Measurements from ENCODE around the gene PDE3B.
"Not testable (repeated sequence)": the region's sequence is repeated elsewhere in the genome, so short reads cannot be mapped to it uniquely, and the experiment has no call there.

The PDE3B gene

DNA sequence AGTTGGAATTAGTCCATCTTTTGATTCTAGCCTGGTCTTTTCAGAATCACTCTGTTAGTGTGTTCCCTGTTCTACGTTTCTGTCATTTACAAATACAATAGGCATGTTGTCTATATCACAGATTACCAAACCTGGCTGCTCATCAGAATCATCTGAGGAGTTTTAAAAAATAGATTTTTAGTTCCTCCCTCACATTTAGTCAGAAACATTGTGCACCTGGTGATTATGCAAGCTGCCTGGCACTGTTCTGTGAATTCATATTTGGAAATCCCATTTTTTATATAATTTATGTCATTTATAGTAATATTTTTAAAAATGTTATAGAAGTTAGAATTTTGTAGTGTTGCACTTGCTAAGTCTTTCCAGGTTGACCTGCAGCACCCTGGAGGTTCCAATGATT lies 107.3 kb downstream of the PDE3B start:
- no peak for DNase-seq

DNA sequence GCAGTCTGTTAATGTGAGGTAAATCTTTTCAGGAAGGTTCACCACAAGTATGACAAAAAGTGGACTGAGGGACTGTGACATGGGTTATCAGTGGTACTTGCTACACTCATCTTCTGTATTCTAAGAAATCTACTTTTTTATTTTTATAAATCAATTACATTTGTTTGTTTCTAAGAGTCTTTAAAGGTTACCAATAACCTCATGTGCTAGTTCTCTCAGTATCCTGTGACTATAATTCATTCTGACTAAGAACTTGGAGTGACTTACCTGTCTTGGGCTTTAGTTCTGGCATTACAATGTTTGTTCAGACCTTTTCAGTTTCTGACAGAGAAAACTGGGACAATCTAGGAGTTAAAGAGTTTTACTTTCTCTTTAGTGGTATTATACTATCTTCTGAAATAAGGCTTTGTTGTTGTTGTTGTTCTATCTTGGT lies 108.4 kb downstream of the PDE3B start:
- no peak for DNase-seq

DNA sequence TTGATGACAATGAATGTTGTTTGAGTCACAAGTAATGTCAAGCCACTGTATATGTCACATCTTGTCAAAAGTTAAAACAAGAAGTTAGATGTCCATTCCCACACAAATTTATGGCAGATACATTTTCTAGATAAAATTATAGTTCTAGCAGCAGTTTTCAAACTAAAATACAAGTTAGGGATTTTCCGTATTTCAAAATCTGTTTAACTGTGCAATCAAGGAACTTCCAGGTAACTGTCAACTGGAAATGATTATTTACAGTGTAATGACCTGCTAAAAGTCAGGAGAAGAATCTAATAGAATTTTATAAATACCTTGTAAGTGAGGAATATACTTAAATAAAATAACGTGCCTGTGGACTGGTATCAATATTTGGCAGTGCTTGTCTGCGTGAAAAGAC lies 111.5 kb downstream of the PDE3B start:
- DNase-seq = no peak

DNA sequence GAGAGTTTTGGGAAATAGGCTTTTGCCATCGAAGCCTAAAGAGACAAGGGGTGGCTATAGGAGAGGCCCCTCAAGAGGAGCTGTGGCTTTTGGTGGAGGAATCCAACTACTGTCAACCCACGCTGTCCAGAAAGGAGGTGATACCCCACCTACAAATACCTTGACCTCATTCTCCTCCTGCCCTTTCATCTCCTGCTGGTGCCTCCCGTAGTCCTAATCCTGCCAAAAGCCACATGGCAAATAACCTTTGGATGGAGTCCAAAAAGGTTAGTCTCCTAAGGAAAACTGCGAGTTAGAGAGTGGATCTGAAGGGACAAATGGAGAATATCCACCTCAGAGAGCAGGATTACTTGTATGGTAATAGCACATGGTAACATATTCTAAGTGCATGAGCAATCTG lies 112.7 kb downstream of the PDE3B start:
- no peak for DNase-seq

DNA sequence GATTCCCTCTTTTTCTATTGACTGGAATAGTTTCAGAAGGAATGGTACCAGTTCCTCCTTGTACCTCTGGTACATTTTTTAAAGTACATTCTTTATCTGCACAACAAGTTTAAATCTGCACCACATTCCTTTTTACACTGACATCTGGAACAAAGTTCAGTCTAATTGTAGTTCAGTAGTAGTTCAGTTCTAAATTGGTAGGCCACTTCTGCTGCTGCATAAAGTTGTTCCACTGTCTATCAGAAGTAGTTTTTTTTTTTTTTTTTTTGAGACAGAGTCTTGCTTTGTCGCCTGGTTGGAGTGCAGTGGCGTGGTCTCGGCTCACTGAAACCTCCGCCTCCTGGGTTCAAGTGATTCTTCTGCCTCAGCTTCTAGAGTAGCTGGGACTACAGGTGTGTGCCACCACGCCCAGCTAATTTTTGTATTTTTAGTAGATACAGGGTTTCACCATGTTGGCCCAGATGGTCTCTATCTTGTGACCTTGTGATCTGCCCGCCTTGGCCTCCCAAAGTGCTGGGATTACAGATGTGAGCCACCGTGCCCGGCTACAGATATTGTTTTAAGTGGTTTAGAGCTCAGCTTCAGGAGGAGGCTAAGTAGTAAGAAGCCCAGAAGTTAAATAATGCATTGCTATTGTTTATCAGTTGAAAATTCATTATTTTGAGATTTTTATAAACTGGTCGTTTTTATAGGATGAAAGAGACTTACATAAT lies 115.9 kb downstream of the PDE3B start:
- DNase-seq = not testable (repeated sequence)

DNA sequence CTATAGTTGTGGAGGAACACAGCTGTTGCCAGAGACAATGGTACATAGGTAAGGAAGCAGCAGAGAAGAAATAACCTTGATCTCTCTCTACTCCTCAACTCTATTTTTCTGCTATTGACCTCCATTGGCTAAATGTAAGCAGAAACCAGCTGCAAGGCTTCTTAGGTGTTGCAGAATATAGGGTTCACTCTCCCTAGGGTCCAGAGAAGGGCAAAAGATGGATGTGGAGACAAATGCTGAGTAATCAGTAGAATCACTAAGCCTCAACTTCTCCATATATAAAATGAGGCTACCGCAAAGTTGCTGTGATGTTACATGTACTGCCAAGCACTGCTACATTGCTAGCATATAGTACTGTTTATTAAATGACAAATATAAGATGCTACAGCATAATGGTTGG lies 120.6 kb downstream of the PDE3B start:
- no peak for DNase-seq

DNA sequence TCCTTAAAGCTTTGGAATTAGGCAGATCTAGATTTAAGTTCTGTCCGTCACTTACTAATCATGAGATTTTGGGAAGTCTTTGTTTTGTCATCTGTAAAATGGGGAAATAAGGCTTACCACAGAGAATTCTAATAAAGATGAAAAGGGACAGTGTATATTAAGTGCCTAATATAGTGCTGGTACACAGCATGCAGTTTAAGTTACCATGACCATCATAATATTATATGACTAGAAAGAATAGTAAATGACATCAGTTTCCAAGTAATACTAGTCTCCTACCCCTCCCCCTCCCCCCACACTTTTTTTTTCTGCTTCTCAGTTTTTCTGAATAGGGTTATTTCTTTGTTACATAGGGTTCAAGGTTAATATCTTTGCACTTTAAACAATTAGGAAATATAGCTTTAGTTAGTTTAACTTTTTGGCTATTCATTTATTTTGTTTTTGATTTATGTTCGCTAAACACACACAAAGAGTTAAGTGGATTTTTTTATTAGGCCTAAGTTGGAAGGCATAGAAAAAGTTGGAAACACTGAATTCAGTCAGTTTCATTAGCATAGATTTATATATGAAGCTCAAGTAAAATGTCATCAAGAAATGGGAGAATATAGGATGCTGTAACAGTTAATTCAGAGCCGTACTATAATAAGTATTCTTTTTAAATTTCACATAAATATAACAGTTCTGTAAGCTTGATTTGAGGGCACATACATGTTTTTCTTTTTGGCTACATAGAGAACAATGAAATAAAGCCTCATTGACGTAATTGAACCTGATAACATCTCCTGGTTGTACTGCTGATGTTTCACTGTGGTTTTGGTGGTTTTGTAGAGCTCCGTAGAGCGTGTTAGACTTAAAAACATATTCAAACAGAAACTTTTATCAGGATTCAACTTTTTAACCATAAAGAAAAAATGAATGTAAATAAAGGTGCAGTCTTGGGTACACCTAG lies 121.2 kb downstream of the PDE3B start:
- DNase-seq = no peak

DNA sequence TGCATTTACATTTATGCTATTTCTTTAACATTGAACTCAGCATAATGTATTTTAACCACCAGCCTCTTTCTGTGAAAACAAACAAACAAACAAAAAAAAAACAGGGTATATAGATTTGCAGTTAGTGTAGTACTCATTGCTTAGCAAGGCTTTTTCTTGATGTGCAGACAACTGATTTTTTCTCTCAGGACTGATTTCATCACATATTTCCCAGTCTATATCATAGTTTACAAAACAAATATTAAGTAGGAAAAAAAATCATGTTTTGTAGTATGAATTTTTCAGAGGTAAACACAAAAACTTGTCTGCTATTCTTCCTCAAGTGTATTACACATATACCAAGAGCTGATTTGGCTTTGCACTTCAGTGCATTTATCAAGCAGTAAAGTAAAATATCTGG lies 123.0 kb downstream of the PDE3B start:
- DNase-seq = no peak

DNA sequence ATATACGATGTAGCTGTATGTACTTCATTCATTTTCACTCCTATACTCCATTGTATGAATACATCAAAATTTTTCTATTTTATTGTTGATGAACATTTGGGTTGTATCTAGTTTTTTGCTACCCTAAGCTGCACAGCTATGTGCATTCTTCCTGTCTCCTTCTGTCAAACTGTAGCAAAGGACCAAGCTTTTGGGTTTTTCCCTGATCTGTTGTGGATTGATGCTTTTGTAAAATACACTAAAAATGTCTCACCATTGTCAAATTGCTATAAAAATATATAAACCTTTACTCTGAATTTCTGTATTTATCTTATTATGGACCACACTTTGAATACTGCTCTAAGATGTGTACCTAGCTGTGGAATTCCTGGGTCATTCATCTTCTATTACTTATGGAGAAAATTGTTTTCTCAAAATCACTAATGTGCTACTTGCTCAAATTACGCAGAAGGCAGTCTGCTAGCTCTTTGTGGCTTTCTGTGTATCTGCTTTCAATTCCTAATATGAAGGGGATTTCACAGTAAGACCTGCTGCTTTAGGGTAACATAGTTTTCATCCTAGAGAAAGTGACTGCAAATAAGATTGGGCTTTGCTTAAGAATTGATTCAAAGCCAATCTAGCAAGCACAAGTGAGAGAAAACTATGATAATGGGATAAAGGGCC lies 125.1 kb downstream of the PDE3B start:
- DNase-seq = no peak

DNA sequence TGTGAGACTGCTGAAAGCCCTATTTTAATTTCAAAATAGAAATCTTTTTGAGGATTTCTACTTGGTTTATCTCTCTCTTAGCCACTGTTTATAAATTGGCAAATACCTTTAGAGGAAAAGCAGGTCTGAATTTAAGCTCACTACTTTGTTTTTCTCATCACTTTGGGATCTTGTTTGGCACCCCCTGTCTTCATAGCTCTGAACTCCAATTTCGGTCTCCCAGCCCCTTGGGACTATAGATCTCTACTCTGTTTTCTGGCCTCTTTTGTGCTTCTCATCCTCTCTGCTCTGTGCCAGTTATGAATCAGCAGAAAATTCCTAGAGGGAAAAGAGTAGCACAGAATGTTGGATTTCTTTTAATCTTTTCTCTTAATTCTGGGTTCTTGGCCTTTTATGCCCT lies 130.2 kb downstream of the PDE3B start:
- DNase-seq = no peak

DNA sequence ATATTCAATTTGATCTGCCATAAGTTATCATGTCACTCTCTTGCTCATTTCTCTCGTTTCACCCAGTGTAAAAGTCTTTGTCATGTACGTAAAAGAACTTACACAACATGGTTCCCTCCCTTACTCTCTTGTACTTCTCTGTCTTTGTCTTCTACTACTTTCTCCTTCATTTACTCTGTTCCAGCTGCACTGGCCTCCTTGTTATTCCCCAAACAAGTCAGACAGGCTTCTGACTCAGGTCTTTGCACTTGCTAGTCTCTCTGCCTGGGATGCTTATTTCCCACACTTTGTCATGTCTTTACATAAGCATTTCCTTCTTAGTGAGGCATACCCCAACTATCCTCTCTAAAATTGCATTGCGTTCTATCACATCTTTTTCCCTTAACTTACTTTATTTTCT lies 131.1 kb downstream of the PDE3B start:
- peak; percentile 69 for DNase-seq

DNA sequence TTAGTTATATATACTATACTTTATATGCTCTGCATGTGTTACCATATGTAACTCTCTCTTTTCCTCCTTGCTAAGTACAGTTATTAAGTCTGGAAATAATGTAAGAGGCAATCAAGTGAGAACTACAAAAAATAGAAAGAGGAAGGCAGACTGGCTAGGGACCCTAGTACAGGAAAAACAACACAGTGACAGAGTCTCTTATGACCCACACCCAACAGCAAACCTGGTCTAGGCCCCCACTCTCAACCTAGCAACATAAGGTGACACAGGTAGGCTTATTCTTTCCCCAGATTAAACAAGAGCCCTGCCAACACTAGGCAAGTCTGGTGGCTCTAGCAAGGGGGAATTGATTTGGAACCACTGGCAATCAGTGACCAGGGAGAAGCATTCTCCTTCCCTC lies 132.3 kb downstream of the PDE3B start:
- no peak for DNase-seq

DNA sequence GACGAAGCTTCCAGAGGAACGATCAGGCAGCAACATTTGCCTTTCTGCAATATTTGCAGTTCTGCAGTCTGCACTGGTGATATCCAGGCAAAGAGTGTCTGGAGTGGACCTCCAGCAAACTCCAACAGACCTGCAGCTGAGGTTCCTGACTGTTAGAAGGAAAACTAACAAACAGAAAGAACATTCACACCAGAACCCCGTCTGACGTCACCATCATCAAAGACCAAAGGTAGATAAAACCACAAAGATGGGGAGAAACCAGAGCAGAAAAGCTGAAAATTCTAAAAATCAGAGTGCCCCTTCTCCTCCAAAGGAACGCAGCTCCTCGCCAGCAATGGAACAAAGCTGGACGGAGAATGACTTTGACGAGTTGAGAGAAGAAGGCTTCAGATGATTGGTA lies 134.9 kb downstream of the PDE3B start:
- not testable (repeated sequence) for DNase-seq

DNA sequence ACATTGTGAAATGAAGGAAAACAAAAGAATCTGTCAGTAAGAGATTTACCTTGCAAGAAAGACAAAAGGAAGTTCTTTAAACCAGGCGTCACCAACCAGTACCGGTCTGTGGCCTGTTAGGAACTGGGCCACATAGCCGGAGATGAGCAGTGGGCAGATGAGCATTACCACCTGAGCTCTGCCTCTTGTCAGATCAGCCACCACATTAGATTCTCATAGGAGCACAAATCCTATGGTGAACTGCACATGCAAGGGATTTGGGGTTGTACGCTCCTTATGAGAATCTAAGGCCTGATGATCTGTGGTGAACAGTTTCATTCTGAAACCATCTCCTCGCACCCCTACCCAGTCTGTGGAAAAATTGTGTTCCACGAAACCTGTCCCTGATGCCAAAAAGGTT lies 140.2 kb downstream of the PDE3B start:
- no peak for DNase-seq

DNA sequence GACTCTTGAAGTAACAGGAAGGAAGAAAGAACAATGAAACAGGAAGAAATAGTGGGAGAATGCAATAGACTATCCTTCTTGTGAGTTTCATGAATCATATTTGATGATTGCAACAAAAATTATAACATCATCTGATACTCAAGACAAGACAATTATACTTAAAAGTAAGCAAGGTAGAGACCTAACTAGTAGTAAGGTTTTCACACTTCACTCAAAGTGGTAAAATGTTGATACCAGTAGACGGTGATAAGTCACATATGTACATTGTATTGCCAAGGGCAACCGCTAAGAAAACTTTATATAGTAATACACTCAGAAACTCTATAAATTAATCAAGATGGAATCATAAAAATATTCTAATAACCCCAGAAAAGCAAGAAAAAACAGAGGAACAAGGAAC lies 140.6 kb downstream of the PDE3B start:
- DNase-seq = no peak

DNA sequence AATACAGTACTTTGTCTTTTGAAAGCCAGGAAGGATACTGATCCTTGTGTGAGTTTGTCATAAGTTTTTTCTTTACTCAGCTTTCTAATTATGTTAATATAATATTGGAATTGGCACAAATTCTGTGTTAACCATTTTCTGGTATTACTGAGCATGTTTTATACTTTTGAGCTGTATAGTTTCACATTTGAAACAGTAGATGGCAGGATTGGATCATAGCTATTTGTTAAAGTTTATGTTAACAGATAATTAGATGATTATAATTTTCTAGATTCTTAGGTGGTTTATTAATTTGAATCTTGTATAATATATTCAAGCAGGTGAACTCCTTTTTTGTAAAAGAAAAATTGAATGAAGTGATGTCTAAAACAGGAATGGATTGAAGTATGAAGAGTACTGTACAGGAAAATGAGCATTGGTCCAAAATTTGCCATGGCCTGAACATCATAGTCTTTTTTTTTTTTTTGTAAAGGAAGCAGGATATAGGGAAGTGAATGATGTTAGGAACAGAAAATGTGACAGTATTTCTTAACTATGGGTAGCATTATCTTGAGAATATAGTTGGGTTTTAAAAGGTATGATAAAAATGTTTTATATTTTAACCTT lies 146.4 kb downstream of the PDE3B start:
- DNase-seq = no peak

DNA sequence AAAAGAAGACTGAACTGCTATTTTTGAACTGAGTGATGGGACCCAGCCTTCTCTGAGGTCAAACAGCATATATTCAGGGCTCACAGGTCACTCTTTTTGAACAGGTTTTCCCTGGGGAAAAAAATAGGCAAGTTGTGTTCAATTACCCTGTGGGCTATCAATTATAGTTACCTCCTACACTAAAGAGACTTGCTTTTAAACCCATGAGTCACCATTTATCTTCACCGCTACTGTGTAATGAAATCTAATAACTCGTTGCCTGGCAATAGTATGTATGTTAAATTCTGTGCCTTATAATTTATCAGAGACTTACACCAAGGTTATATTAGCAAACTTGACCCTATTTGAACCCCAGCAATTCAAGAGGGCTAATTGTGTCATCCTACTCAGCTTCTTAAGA lies 149.9 kb downstream of the PDE3B start:
- no peak for DNase-seq

DNA sequence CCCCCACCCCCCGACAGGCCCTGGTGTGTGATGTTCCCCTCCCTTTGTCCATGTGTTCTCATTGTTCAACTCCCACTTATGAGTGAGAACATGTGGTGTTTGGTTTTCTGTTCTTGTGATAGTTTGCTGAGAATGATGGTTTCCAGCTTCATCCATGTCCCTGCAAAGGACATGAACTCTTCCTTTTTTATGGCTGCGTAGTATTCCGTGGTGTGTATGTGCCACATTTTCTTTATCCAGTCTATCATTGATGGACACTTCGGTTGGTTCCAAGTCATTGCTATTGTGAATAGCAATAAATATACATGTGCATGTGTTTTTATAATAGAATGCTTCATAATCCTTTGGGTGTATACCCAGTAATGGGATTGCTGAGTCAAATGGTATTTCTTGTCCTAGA lies 152.4 kb downstream of the PDE3B start:
- not testable (repeated sequence) for DNase-seq

DNA sequence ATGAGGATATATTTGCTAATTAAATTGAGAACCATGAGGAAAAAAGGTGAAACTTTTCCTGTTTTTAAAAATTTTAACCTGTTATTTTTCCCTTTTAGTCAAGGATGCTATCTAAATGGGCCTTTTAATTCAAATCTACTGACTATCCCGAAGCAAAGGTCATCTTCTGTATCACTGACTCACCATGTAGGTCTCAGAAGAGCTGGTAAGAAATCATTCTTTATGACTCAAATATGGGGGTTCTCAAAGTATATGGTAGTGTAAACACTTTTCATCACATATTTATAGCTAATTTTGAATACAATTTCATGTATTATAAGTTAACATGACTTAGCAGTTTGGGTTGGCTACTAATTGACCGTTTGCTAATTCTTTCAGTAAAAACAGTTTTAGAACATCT lies 160.2 kb downstream of the PDE3B start:
- DNase-seq = no peak

DNA sequence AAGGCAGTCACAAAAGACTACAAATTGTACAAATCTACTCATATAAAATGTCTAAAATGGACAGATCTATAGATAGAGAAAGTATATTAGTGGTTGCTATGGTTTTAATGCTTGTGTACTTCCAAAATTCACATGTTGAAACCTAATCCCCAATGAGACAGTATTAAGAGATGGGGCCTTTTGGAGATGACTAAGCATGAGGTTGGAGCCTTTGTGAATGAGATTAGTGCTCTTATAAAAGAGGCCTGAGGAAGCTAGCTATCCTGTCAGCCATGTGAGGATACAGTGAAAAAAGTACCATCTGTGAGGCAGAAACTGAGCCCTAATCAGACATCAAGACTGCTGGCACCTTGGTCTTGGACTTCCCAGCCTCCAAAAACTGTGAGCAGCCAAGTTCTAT lies 165.9 kb downstream of the PDE3B start:
- DNase-seq = no peak

DNA sequence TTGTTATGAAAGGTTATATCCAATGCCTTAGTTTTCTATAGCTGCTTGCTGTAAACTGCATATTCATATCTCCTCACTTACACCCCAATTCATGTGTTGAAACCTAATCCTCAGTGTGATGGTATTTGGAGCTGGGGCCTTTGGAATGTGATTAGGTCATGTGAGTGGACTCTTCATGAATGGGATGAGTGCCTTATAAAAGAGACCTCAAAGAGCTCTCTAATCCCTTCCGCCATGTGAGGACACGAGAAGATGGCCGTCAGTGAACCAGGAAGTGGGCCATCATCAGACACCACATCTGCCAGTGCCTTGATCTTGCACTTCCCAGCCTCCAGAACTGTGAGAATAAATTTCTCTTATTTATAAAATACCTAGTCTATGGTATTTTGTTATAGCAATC lies 169.2 kb downstream of the PDE3B start:
- DNase-seq = no peak

DNA sequence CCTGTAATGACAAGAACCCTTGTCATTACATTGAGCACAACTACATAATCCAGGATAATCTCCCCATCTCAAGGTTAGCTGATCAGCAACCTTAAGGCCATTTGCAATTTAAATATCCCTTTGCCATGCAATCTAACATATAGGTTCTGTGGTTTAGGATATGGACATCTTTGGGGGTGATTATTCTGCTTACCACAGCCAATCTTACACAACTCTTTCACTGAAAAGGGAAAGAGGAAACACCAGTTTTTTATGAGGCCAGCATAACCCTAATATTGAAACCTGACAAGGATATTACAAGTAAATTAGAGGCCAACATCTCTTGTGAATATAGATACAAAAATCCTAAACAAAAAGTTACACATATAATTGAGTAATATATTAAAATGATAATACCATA lies 169.9 kb downstream of the PDE3B start:
- DNase-seq = no peak

DNA sequence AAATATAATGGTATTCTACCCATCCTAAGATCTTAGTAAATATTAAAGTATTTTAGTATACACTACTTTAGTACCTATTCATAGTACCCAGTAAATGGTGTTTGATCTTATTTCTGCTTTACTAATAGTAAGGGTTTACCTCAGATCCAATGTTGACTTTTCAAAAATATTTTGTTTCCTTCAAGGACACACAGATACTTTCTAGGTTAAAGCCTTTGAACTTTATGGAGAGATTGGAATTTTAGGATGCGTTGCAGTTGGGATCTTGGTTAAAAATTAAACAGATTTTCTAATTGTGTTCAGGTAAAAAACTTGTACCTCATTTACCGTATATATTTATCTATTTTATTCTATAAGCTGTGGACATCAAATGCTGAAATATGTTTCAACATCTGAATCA lies 175.2 kb downstream of the PDE3B start:
- no peak for DNase-seq

Measured in islet precursor cell (in vitro differentiated cells).